Putamen (tissue), 1 donor: ENCODE measurements around the gene MAB21L4.
"Not testable (repeated sequence)": the region's sequence is repeated elsewhere in the genome, so short reads cannot be mapped to it uniquely, and the experiment has no call there.

Source experiments
- DNase-seq: peaks from one replicate; pipeline ENCODE4 v3.0.0-alpha.2; 2016; ENCODE audit warnings: low spot score

The MAB21L4 gene

DNA sequence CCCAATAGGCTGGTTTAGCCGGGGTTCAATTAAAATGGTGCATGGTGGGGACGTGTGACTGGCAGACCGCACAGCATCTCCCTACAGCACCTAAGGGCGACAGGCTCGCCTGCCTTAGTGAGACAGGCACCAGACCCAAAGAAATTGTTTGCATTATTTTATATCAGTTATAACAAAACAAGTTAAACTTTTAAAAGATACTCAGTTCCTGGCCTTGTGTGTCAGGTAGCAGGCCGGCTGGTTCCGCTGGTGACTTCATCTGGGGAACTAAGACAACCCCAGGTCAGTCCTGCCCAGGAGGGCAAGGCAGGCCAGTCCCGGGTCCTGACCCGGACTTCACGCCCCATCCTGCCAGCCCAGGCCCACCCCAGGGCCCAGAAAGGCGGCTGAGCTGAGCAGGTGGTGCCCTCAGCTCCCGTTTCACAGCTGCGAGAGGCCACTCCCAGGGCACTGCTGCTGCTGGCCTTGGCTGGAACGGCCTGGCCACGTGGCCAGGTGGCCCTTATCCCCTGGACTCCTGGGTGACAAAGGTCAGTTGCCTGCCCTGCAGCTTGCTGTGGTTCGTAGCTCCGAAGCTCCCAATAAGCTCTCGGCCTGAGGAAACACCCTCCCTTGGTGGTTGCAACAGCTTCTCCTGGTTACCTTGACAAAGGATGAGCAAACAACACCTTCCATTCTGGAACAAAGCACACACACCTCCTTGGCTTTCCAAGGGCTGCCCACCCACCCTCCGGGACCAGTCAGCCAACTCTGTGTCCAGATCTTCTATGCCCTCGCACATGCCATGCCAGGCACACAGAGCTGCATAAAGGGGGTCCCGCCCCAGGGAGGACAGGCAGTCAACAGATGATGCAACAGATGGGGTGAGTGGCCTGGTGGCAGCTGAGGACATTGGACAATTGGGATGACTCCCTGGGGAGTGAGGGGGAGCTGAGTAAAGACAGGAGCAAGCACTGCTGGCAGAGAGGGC, 38.6 kb downstream of the MAB21L4 start:
- DNase-seq: no peak

DNA sequence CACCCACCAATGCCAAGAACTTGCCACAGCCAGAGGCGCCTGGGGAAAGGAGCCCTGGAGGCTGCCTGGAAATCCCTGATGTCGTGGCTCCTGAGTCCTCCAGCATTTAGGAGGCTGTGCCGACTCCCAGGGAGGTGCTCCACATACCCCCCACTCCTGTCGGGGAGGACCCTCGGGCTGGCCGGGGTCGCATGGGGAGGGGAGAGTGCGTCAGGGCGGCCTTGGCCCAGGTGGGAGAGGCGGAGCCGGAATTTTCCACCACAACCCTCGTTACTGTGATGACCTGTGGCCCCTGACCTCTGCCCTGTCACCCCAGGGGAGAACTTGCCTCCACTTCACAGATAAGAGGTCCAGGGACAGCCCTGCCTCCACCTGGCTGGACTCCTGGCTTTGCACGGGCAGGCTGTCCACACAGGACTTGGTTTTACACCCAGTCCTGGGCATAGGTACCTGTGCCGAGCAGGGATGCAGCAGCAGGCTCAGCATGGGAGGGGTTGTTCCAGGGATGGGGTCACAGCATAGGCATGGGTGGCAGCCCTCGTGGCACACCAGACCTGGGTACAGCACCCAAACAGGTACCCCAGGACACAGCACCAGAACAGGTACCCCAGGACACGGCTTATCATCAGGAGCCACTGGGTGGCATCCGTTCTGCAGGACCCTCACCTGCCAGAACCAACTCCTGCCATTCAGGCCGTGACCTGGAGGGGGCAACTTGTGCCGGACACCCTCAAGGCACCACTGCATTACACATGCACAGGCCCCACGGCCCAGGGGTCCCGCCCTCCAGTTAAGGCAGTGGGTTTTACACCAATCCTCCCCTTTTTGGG, 39.6 kb downstream of the MAB21L4 start:
- no peak for DNase-seq

DNA sequence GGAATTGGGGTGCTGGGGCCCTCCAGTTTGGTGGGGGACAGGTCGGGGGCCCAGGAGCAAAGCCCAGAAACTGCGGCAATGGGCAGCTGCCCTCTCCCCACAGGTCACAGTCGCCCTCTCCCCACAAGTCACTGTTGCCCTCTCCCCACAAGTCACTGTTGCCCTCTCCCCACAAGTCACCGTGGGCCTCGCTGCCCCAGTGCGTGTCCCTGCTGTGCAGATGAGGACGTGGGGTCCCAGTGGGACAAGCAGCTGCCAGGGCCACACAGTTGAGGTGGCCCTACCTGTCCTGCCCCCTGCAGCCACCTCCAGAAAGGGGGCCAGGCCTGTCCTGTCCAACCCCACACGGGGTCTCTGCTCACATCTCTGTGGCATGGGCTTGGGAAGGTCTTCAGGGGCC, 40.3 kb downstream of the MAB21L4 start:
- DNase-seq: no peak

DNA sequence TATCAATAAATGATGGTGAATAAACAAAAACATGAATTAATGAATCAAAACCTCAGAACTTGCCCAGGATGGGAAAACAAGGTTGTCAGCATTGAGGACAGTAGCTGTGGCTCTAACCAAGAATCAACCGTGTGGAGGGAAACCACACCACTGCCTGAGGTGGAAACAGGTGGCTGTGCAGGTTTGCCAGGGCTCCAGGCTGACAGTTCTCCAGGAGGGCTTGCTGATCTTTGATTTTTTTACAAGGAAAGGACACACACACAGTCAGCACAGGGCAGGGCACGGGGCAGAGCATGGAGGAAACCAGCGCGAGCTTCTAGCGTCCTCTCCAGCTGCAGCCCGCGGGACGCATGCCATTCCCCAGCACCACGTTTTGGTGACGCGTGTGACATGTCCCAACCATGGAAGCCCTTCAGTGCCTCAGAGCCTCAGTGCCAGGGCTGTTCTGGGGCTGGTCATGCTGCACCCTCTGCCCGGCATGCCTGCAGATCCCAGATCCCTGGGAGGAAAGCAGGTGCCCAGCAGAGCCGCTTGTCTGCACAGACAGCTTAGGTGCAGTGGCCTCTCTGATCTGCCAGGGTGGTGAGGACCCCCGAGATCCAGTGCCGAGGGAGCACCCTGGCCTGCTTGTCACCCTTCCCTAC, 43.2 kb downstream of the MAB21L4 start:
- DNase-seq: no peak

DNA sequence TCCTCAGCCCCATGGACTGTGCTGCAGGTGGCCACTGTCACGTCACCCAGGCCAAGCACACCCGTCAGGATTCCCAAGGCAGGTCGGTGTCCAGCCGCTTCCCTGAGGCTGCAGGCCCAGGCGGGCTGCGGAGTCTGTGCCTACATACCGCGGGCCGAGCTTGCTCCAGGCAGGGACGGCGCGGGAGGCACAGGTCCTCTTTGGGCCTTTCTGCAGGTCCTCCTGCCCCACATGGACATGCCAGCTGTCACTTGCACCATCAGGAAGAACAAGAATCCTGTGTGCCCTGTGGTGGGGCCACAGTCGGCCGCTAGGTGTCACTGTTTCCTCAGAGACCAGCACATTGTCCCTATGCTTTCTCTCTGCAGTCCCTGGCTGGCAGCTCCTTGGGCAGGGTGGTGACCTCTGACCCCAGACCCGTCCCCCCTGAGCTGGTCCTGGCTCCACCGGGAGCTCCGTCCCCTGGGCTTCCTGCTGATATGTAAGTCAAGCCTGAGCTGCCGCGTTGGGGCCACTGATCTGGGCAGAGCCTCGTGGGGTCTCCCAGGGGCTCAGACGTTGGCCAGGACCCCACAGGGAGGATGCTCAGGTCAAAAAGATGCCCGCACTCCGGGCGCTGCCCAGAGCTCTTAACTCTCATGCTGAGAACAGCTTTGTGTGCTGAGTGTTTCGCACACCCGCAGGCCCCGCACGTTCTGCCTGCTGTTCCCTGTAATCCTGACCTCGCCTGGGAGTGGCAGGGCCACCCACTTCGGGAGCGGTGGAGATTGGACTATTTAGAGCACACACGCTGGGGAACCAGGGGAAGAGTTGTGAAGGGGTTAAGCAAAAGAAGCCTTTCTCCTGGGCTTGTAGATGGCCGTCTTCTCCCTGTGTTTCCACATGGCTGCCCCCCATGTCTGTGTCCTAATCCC, 44.6 kb downstream of the MAB21L4 start:
- DNase-seq: peak; percentile 70

DNA sequence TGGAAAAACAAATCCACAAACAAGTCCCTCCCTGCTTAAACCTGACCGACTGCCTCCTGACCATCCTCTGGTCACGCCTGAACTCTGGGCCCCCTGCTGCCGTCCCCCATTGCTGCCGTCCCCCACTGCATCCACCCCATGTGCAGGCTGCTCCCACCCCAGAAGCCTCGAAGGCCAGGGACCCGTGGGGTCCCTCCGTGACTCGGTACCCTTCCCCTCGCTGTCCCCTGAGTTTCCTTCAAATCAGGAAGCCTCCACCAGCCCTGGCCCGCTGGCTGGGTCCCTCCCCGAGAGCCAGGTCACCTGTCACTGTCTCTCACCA, 45.2 kb downstream of the MAB21L4 start:
- no peak for DNase-seq

DNA sequence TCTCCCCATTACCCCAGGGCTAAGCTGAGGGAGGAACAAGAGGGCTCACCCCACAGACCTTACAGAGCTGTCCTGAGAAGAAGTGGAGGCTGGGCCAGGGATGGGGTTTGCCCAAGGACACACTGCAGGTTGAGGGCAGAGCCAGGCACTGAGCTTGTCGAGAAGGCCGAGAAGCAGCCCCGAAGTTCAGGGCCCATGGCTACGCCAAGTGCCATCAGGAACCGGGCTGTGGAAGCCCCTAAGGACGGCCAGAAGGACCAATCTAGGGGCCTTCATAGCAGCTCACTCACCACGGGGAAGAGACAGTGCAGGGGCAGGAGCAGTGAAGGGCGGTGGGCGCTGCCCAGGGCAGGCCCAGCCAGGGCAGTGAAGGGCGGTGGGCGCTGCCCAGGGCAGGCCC, 45.9 kb downstream of the MAB21L4 start:
- no peak for DNase-seq

DNA sequence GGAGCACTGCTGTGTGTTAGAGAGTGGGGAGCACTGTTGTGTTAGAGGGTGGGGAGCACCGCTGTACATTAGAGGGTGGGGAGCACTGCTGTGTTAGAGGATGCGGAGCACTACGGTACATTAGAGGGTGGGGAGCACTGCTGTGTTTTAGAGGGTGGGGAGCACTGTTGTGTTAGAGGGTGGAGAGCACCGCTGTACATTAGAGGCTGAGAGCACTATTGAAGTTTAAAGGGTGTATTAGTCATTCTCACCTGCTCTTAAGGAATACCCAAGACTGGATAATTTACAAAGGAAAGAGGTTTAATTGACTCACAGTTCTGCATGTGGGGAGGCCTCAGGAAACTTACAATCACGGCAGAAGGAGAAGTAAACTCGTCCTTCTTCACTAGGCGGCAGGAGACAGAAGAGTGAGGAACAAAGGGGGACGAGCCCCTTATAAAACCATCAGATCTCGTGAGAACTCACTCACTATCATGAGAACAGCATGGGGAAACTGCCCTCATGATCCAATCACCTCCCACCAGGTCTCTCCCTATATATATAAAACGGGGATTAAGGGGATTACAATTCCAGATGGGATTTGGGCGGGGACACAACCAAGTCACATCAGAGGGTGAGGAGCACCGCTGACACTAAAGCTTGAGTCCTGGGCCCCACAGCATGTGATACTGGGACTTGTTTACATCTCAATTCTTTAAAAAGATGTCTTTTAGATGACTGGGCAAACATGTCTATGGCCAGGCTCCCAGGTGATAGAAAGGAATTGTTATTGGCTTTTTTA, 46.9 kb downstream of the MAB21L4 start:
- no peak for DNase-seq

DNA sequence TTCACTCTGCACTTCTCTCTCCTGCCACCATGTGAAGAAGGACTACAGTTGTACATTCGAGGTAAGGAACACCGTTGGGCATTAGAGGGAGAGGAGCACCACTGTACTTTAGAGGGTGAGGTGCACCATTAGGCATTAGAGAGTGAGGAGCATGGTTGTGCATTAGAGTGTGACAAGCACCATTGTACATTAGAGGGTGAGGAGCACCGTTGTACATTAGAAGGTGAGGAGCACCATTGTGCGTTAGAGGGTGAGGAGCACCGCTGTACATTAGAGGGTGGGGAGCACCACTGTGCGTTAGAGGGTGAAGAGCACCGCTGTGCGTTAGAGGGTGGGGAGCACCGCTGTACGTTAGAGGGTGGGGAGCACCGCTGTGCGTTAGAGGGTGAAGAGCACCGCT, 48.1 kb downstream of the MAB21L4 start:
- no peak for DNase-seq

DNA sequence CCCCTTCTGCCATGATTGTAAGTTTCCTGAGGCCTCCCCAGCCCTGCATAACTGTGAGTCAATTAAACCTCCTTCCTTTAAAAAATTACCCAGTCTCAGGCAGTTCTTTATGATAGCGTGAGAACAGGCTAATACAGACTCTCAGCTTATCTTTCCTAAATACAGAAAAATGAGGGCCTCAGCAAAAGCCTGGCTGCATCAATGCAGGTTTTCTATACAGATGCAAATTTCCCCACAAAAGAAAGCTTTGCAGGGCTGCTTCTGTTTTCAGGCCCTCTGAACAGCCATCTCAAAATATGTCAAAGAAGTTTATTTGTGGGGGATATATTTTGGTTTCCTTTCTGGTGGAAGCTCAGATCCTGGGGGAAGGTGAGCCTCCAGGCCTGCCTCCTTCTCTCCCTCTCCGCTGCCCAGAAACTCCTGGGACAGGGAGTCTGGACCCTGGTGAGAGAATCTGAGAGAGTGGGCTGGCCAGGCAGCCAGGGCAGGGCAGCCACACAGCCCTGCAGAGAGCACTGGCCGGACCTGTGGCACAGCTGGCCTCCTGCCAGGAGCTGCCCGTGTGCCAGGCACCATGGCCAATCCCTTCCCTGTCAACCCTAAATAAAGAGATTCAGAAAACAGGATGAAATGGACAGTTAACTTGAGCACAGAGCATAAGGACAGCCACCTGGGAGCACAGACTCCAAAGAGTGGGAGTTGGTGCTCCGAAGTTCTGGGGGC, 48.9 kb downstream of the MAB21L4 start:
- no peak for DNase-seq

DNA sequence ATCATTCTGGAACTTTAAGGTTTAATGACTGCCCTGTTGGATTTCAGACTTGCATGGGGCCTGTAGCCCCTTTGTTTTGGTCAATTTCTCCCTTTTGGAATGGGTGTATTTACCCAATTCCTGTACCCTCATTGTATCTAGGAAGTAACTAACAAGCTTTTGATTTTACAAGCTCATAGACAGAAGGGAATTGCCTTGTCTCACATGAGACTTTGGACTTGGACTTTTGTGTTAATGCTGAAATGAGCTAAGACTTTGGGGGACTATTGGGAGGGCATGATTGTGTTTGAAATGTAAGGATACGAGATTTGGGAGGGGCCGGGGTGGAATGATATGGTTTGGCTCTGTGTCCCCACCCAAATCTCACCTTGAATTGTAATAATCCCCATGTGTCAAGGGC, 49.6 kb downstream of the MAB21L4 start:
- DNase-seq: not testable (repeated sequence)

DNA sequence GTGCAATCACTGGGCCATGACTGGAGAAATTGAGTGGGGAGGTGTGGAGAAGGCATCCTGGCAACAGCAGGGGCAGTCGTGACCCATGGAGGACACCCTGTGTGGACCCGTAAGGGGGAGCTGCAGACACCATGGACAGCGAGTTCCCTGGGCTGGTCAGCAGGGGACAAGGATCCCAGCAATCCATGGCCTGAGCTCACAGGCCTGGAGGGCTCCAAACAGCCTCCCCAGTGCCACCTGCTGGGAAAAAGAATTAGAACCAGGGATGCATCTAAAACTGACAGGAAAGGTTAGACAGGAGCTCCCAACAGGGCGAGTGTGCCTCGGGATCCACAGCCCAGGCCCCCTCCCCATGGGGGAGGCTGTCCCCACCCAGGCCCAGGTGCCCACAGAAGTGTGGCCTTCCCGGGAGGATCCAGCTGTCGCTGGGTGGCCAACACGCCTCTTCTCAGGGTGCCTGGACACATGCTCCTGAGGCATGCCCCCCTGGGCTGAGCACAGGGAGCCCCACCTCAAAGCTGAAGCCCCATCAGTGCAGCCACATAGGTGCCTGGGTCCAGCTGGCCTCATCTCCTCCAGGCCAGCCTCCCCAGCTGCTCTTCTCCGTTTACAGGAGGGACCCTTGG, 55.4 kb downstream of the MAB21L4 start:
- DNase-seq: peak; percentile 76

DNA sequence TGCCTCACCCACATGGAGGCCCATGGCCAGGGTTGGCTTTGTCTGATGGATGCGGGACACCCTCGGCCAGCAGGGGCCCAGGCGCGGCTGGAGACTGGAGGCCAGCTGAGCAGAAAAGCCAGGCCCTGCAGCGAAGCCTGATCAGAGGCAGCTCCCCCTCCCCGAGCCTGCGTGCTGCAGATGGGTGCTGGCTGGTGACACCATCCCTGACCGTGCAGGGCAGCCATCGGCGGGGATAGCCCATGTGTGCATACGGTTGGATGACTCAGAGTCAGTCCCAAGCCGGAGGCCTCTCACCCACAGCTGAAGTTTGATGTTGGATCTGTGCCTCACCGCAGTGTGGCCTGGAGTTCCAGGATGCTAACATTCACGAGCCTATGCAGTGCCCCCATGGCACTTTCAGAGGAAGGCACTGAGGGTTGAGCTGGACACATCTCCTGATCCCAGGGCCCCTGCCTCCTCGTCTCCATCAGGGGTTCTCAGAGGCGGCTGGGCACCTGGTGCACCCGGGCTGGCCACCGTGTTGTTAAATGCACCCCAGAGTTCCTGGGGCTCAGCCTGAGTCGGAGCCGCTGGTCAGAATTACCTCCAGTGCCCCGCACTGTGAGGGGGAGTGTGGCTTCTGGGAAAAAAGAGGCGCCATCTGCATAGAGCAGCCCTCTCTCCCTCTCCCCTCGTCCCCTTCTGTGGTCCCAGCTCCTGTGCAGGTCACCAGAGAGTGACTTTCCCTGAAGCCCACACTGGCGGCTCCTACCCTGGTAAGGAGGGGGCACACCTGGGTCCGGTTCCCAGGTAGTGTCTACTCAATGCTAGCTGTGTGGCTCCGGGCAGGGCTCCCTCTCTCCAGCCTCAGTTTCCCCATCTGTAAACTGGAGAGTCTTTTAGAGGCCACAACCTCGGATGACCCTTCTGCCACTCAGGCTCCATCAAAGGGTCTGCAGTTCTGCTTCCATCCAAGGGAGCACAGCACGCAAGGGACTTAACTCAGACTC, 56.5 kb downstream of the MAB21L4 start:
- DNase-seq: no peak

DNA sequence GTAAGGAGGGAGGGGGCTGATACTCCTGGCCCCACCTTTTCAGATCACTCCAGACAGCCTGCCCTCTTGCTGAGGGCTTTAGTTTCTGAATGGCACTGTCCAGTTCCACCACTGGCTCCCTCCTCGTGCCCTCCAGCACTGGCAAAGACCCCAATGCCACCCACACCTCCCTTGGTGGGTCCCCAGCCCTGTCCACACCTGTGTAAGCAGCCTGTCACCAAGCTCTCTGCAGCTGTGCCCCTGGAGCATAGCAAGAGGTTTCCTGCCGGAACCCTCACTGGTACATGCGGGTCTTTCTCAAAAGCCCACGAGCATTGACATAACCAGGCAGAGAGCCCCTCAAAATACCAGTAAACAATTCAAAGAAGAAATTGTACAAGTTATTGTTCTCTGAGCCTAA, 58.3 kb downstream of the MAB21L4 start:
- DNase-seq: no peak

DNA sequence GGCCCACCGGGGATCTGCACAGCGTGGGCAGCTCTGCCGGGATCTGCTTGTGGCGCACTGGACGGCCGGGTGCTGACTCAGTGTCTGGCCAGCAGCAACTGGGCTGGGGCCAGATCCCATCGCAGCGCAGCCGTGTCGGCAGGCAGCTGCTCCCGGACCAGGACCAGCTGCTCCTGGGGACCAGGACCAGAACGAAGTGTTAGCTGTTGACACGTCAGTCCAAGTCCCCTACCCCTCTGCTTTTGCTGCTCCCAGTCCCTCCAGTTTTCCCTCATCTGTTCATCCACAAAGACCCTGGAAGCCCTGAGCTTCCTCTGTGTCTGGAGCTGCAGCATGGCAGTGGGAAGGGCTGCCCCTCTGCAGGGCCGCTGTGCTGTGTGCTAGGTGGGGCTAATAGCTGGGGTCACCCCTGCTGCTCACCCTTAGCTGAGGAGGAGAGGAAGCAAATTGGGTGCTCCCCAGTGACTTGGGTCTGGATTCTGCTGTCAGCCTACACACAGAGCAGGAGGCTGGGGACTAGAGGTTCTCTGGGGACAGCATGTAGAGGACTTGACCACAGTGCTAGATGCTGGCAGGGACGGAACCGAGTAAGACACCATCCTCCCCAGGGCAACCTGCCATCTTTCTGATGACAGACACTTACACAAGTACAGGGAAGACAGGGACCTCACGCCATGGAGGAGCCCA, 59.0 kb downstream of the MAB21L4 start:
- no peak for DNase-seq
